Neural progenitor cell (in vitro differentiated cells): ENCODE data around the gene POU2F2.

Experiments
- CTCF ChIP-seq: fragments of 200-600 bp; sonication (generic); IDR thresholded peaks from 2 replicates; pipeline ENCODE4 v1.5.1; 2017; ENCODE audit warnings: antibody characterized with exemption, mild to moderate bottlenecking
- EZH2 ChIP-seq: fragments of 200-600 bp; sonication (generic); IDR thresholded peaks from 2 replicates; pipeline ENCODE4 v1.6.1; 2017; ENCODE audit warnings: antibody characterized with exemption, mild to moderate bottlenecking, moderate library complexity
- EZH2phosphoT487 ChIP-seq: fragments of 200-600 bp; sonication (generic); IDR thresholded peaks from 2 replicates; pipeline ENCODE4 v1.6.1; 2017; ENCODE audit warnings: antibody characterized with exemption

- TF ChIP-seq CTCF (no peak), EZH2 (no peak), EZH2phosphoT487 (no peak)
Measured at GRCh38 chr19:42115219-42115618, 17.0 kb downstream of the POU2F2 start.
